HG02884 (cell line): ENCODE measurements around the gene FOXC1.

Experiments used
- ATAC-seq: cut with Tn5 transposase; IDR thresholded peaks from one replicate; pipeline ENCODE4 v1.9.1; 2021; ENCODE audit warnings: mild to moderate bottlenecking, moderate library complexity; ENCODE audit not compliant: unreplicated experiment

FOXC1 gene

GRCh38 chr6:1640476-1640875 lies 30.8 kb downstream of the FOXC1 start:
- ATAC-seq = no peak

DNA sequence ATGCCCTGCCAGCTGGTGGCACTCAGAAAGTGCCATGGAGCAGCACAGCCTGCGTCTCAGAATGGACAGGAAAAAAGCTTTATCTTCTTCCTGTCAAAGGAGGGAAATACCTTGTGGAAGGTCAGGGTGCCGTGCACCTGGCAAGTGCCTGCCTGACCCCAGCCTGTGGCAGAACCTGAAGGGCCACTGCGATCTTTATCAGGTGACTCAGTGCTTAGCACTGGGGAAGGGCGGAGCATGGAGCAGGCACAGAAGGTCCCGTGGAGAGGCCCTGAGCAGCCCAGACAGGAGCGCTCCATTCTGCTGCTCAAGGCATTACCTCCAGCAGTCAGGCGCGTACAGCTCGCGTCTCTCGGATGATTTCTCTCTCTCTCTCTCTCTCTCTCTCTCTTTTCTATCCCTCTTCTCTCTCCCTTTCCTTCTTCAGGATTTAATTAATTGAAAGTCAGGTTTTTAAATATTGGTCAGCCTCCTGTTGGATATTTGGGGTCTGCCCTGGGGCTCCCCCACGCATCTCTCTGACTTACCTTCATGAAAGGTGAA lies 31.7 kb downstream of the FOXC1 start:
- no peak for ATAC-seq

GRCh38 chr6:1643111-1643510 lies 33.4 kb downstream of the FOXC1 start:
- no peak for ATAC-seq

DNA sequence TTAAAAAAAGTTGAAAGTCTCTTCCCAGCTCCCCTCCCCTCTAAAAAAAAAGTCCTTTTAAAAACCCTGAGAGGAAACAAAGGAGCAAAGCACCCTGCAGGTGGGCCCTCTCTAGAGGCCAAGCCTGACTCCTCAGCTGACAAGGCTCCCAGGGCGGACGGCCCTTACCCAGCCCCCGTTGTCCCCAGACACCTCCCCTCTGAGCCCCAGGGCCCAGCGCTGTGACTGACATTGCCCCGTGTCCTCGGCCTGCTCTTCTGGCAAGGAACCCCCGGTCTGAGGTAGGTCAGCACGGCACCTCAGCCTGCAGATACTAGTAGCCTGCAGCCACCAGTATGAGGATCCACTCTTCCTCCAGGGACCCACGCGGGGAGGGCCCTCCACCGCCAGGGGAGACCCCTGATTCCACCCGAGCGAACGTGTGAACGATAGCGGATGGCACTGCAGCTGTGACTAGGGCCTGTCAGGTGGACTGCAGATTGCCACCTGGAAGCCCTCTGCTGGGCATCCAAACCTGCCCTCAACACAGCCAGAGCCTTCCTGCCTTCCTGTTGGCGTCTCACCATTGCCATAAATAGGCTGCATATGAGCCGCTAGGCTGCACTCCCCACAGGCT lies 34.2 kb downstream of the FOXC1 start:
- no peak for ATAC-seq

GRCh38 chr6:1644516-1645060 lies 34.9 kb downstream of the FOXC1 start:
- ATAC-seq = no peak

- ATAC-seq = no peak
These were observed 35.9 kb downstream of the FOXC1 start for GRCh38 chr6:1645466-1646185.

GRCh38 chr6:1651362-1651761 lies 41.6 kb downstream of the FOXC1 start:
- no peak for ATAC-seq

DNA sequence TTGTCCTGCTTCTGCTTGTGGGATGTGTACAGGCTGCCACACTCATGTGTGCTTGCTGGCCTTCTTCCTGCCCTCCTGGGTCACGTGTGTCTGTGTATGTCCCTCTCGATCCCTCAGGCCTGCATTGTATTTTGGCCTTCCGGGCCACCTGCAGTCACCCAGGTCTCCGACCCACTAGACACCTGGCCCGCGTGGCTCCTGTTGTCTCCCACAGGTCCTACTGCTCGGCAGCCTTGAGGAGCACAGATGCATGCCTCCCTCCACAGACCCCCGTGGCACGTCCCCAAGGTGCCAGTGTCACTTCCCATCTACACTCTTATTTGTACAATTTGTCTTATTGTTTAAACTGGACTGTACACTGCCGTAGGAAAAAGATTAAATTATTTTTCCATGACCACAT lies 43.1 kb downstream of the FOXC1 start:
- ATAC-seq = no peak

- ATAC-seq = no peak
These were observed 44.3 kb downstream of the FOXC1 start for GRCh38 chr6:1654054-1654453.

DNA sequence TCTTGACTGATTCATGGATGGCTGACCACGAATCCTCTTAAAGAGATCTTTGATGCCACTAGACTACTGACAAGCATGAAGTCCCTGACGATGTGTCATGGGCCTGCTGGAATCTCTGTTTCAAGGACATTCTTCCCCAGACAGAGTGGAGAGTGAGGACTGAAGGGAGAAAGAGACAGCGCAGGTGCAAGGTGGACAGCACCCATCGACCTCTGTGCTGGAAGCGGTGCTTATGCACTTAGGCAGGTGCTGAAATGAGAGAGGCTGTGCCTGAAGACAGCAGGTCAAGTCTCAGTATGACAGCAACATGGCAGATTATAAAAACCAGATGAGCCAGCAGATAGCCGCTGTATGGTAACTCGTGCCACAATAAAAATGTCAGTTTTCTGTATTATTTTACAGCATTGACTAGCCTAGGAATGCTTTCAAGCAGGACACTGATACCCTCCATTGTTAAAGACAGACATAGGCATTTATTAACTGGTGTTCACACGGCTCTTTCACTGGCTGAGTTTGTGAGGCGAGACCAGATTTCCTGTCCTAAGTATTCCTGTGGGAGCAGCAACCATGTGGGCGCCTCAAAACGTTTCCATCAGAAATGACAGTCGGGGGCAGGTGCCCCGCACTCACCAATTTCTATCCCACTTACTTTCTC lies 47.5 kb downstream of the FOXC1 start:
- no peak for ATAC-seq

DNA sequence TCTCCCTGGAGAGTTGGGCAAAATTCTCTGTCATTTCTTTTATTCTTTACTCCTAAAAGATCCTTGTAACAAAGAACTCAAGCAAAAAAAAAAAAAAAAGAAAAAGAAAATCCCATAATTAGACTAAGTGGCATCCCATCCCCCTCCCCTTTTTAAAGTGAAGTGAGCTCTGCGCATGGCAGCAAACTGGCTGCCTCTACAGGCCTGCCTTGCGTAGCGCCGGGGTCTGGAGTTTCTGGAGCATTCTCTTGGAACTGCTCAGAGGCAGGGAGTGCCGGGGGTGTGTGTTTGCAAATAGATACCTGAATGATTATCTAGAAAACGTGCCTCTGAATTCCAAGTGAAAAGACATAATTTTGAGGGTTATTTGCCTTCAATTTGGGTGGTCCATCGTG lies 48.1 kb downstream of the FOXC1 start:
- ATAC-seq = no peak

DNA sequence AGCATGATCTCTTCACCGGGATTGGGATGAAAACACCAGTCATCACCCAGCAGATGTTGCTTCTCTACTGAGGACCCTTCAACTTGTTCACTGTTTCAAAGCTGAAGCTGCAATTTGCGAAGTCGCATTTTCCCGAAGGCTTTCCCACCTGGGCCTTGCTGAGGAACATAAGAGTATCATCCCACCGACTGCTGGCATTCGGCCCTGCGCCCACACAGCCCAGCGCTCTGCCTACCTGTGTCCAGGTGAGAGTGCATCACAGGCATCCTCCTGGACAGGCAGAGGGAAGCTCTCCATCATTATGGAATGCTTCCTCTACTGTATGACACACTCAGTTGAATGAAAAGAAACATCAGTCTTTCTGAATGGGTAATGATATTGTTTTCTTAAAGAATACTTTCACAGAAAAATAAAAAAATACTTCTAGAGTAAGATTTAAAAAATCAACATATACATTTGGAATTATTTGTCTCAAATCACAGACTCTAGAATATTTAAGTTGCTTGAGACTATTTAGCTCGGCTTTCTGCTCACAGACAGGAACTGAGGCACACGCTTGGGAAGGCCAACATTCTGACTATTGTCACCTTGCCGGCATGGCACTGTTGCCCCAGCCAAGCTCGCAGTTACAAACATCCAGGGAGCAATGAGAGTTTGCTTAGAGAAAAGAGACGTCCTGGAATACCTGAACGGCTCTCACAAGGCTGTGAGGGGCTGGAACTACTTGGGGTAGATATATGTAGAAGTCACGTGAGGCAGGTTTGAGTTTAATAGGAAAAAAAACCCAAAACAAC lies 48.7 kb downstream of the FOXC1 start:
- no peak for ATAC-seq

DNA sequence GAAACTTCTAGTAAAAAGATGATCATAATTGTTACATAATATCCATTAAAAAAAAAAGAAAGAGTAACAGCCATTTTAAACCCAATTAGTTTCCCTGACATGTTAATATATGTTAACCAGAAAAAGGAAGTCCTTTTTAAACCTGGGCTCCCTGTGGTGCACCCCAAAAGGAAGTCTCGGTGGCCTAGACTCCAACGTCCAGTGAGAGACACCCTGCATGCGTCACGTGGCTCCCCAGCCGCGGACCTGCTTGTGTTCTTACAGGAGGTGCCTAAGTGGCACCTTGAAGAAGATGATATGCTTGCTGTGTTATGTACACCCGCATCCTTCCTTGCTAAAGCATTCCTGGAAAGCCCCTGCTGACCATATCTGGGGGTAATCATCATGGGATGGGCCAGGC lies 50.1 kb downstream of the FOXC1 start:
- ATAC-seq = no peak

- ATAC-seq = no peak
These were observed 52.8 kb downstream of the FOXC1 start for GRCh38 chr6:1662534-1662933.
